Prostate gland (tissue), 2 donors: ENCODE measurements around the gene TOM1L2. TPM values are rescaled to one million over a fixed set of nuclear protein-coding genes. Genes with fewer than 3 reads are reported as not detected.

Experiments
- DNase-seq: peaks from one replicate; pipeline ENCODE4 v3.0.0-alpha.2; 2019; ENCODE audit warnings: low spot score
- H3K27ac ChIP-seq, 2 donors: fragments of 200-600 bp; sonication (generic); 2 replicates each; pipeline ENCODE4 v1.5.1; 2017 to 2019
- H3K27me3 ChIP-seq: fragments of 200-600 bp; sonication (generic); replicated peaks from 2 replicates; pipeline ENCODE4 v1.5.1; 2019; ENCODE audit not compliant: insufficient read depth
- H3K36me3 ChIP-seq, 2 donors: fragments of 200-600 bp; sonication (generic); 1 replicate in 1 of 2; 2 replicates in 1 of 2; pipeline versions ENCODE4 v1.5.1 to v1.8.1; 2017 to 2019
- H3K4me1 ChIP-seq: fragments of 200-600 bp; sonication (generic); replicated peaks from 2 replicates; pipeline ENCODE4 v1.5.1; 2019
- H3K4me3 ChIP-seq, 2 donors: fragments of 200-600 bp; sonication (generic); 2 replicates each; pipeline ENCODE4 v1.5.1; 2017 to 2019
- H3K9me3 ChIP-seq: fragments of 200-600 bp; sonication (generic); 2 replicates; pipeline ENCODE4 v1.5.1; 2017
- CTCF ChIP-seq, 4 experiments: fragments of 200-600 bp in 2 of 4; fragments of 450-650 bp in 2 of 4; sonication (generic) in 2 of 4; IDR thresholded peaks; 1 replicate in 3 of 4; 2 replicates in 1 of 4; pipeline ENCODE4 v1.5.1; 2016 to 2019; ENCODE audit warnings: antibody characterized with exemption in 4 of 4, mild to moderate bottlenecking in 2 of 4, moderate library complexity in 2 of 4
- POLR2A ChIP-seq: fragments of 450-650 bp; IDR thresholded peaks from one replicate; pipeline ENCODE4 v1.6.1; 2016; ENCODE audit warnings: antibody characterized with exemption, mild to moderate bottlenecking
- POLR2AphosphoS5 ChIP-seq: sonication (generic); formaldehyde crosslinking; IDR thresholded peaks from one replicate; pipeline ENCODE4 v1.6.1; 2017; ENCODE audit warnings: antibody characterized with exemption
- WGBS: methylation state at CpG from one replicate; pipeline ENCODE4 v1.1.5; 2018; 5-methylcytosine and 5-hydroxymethylcytosine counted together
- intact Hi-C: fragments of 100-400 bp; cut with DNase I; formaldehyde crosslinking; loops from one replicate; pipeline ENCODE4 v1.14.2; 2022
- total RNA-seq, 2 donors: library from RNA; depleted of rRNA; stranded (reverse); fragments of >200 nt; gene quantifications; one replicate each; pipeline ENCODE4 v1.1.0, GENCODE V29; 2016

TOM1L2 gene
- total RNA-seq, 2 donors from 2014 or later: 162 to 185 TPM

DNA sequence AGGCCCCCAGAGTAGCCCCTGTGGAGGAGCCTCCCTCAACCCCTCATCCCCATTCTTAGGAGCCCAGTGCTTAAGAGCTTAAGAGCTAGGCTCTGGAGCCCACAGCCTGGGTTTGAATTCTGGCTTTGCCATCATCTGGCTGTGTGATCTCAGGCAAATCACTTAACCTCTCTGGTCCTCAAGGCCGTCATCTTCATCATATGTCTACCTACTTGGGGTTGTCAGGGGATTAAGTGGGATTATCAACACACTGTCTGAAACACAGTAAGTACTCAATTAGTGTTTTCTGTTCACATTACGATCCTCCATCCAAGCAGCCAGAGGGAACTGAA lies 140.2 kb downstream of the TOM1L2 start:
- TF ChIP-seq POLR2A (no peak), CTCF (IDR thresholded peaks at IDR 0.05) (no peak), POLR2AphosphoS5 (no peak)
- peak overlapping the region in 1 of 2 donors; percentile 47 for H3K27ac ChIP-seq
- no peak overlapping the region for H3K4me3 ChIP-seq
- 97% methylated on average over 2 of the region's 2 CpGs for WGBS
- H3K9me3 ChIP-seq: no peaks in the 10 kb centered on the region
- intact Hi-C loops: no loop called here
- no peaks in the 10 kb centered on the region for H3K36me3 ChIP-seq
- H3K4me1 ChIP-seq: peaks cover 13% of the 10 kb centered on the region
- no peak for DNase-seq
- H3K27me3 ChIP-seq: no peaks in the 10 kb centered on the region

DNA sequence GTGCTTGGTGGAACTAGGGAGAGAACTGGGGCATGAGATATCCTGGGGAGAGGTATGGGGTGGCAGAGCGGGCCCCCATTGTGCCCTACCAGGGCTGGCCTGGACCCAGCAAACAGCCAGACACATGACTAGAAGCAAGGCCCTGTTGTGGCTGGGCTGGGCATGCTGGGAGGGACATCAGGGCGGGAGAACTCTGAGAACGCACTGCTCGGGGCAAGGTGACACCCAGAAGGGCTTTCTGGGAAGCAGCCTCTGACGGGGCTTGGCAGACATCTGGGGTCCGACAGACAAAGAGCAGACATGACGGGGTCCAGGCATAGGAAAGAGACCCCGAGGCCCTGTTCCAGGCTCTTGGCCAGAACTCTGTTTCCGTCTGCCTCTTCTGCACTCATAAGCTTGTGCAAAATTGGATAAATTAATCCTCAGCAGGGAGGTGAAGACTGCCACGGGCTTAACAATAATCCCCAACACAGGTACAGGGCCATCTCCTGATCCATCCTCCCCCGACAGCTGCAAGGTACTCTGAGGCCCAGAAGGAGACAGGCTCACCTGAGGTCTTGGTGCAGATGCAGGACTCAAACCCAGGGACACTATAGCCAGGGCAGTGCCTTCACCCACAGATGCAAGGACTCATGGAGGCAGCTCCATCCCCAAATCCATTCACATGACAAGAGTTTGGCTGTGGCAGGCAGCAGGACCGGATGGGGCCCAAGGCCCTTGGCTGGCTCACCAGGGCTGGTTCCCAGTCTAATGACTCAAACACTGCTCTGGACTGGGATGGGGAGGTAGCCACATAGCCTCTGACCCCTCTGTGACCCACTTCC lies 140.8 kb downstream of the TOM1L2 start:
- H3K9me3 ChIP-seq: no peaks in the 10 kb centered on the region
- H3K36me3 ChIP-seq: no peaks in the 10 kb centered on the region
- no peak for DNase-seq
- WGBS: 37% methylated on average over 12 of the region's 12 CpGs
- peaks cover 13% of the 10 kb centered on the region for H3K4me1 ChIP-seq
- peak overlapping the region in 1 of 2 donors; percentile 47 for H3K27ac ChIP-seq
- TF ChIP-seq POLR2A: no peak
- TF ChIP-seq POLR2AphosphoS5: no peak
- no peak for TF ChIP-seq CTCF (IDR thresholded peaks at IDR 0.05)
- intact Hi-C loops: no loop called here
- H3K4me3 ChIP-seq: no peak overlapping the region
- H3K27me3 ChIP-seq: no peaks in the 10 kb centered on the region

DNA sequence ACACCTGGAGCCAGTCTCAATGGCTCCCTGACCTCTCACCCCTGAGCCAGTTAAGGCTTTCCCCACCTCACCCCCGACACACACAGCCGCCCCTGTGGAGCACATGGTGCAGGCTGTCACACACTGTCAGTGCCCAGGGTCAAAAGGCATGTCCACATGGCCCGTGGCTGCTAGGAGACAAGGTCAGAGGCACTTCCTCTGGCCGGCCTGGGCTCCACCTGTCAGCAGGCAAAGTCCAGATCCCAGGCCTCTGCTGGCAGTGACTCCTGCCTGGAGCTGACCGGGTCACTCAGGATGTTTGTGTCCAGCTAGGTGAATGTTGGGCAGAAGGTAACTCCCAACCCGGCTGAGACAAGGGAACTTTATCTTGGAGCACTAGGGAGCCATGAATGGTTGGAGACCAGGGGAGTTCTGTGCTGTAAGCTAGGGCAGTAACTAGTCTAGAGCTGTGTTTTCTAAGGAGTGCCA lies 141.4 kb downstream of the TOM1L2 start:
- intact Hi-C loops: no loop called here
- DNase-seq: no peak
- peak overlapping the region in 1 of 2 donors; percentile 47 for H3K27ac ChIP-seq
- H3K27me3 ChIP-seq: no peaks in the 10 kb centered on the region
- TF ChIP-seq POLR2A (no peak), CTCF (IDR thresholded peaks at IDR 0.05) (no peak), POLR2AphosphoS5 (no peak)
- peaks cover 15% of the 10 kb centered on the region for H3K4me1 ChIP-seq
- H3K36me3 ChIP-seq: no peaks in the 10 kb centered on the region
- H3K9me3 ChIP-seq: no peaks in the 10 kb centered on the region
- H3K4me3 ChIP-seq: no peak overlapping the region
- 77% methylated on average over 5 of the region's 6 CpGs for WGBS

GRCh38 chr17:17830269-17830567 lies 142.0 kb downstream of the TOM1L2 start:
- intact Hi-C loops: no loop called here
- WGBS: 84% methylated on average over 2 of the region's 2 CpGs
- Histone ChIP-seq H3K27me3 (no peaks in the 10 kb centered on the region), H3K9me3 (no peaks in the 10 kb centered on the region), H3K4me1 (peaks cover 13% of the 10 kb centered on the region), H3K4me3 (no peak overlapping the region), H3K36me3 (no peaks in the 10 kb centered on the region), H3K27ac (no peak overlapping the region)
- TF ChIP-seq POLR2A: no peak
- no peak for TF ChIP-seq POLR2AphosphoS5
- TF ChIP-seq CTCF (IDR thresholded peaks at IDR 0.05): no peak
- no peak for DNase-seq
